Psoas muscle (tissue), 8 donors: ENCODE measurements around the gene PRSS57. TPM values are rescaled to one million over a fixed set of nuclear protein-coding genes. Genes with fewer than 3 reads are reported as not detected.
A peak's percentile ranks its signal among the peaks of the same experiment; 100 is the strongest.

Experiments used
- ATAC-seq, 4 donors: fragments of 200-7000 bp; cut with Tn5 transposase; one replicate each; pipeline ENCODE4 v1.9.1; 2020; ENCODE audit warnings: moderate library complexity in 3 of 4, mild to moderate bottlenecking in 2 of 4
- DNase-seq, 2 donors: peaks; one replicate each; pipeline ENCODE4 v3.0.0-alpha.2; 2020
- H3K27ac ChIP-seq: fragments of 200-600 bp; one replicate; pipeline ENCODE4 v1.8.0; 2022
- H3K27me3 ChIP-seq, 3 donors: fragments of 200-600 bp in 1 of 3; one replicate each; pipeline versions ENCODE4 v1.6.1 to v1.8.0; 2013 to 2022; ENCODE audit warnings: low read length in 2 of 3, mild to moderate bottlenecking in 2 of 3, moderate library complexity in 1 of 3; ENCODE audit not compliant: insufficient read depth in 3 of 3
- H3K36me3 ChIP-seq, 2 donors: fragments of 200-600 bp in 1 of 2; one replicate each; pipeline versions ENCODE4 v1.6.1 to v1.8.0; 2013 to 2022; ENCODE audit warnings: low read depth in 1 of 2, mild to moderate bottlenecking in 1 of 2, moderate library complexity in 1 of 2; ENCODE audit not compliant: insufficient read depth in 1 of 2
- H3K4me1 ChIP-seq: fragments of 200-600 bp; one replicate; pipeline ENCODE4 v1.8.0; 2022
- H3K4me3 ChIP-seq: fragments of 200-600 bp; one replicate; pipeline ENCODE4 v1.8.0; 2022; ENCODE audit warnings: mild to moderate bottlenecking
- H3K9me3 ChIP-seq: fragments of 200-600 bp; one replicate; pipeline ENCODE4 v1.8.0; 2022
- CTCF ChIP-seq: fragments of 200-600 bp; IDR thresholded peaks from one replicate; pipeline ENCODE4 v1.8.0; 2022; ENCODE audit warnings: antibody characterized with exemption
- WGBS, 3 donors: extraction: QIAGEN DNeasy Blood & Tissue Kit; methylation state at CpG; one replicate each; pipeline versions ENCODE4 v1.1.6 to v1.1.7; 2013; 5-methylcytosine and 5-hydroxymethylcytosine counted together
- intact Hi-C, 2 donors: fragments of 100-400 bp; cut with DNase I; formaldehyde crosslinking; loops; one replicate each; pipeline versions ENCODE4 v1.11.0 to v1.14.2; 2022
- polyA plus RNA-seq, 3 donors: library from polyadenylated mRNA; stranded (reverse); fragments of 200-250 nt; gene quantifications; one replicate each; pipeline ENCODE4 v1.2.3, GENCODE V29; 2013
- total RNA-seq, 4 donors: library from RNA; stranded (reverse); fragmentation: NEBNext Ultra II Directional in 2 of 4; extraction: Animal tissue kit (Norgen Biotek cat#: 25700) in 2 of 4; gene quantifications; one replicate each; pipeline versions ENCODE4 v1.2.1 to v1.2.4, GENCODE V29; 2021 to 2023
- donor health status: healthy with polysubstance abuse.
- donor health status: DM: no; HTN: no; CAD: no; lungs with moderate emphysema.
- donor health status: Bipolar disorder and iron deficiency.
- donor health status: healthy.
- donor health status: DM: yes; HTN: yes; CAD: no.
- donor health status: DM: no; HTN: no; CAD: no.
- donor health status: DM: no; HTN: no; CAD: no.
- donor health status: DM: yes; HTN: yes; CAD: no.

Gene PRSS57
- total and polyA plus RNA-seq, 7 donors = 0.05 to 0.25 TPM; not detected in 5

- ATAC-seq (no peak), DNase-seq (no peak)
- no peaks in the 10 kb centered on the region for H3K36me3 ChIP-seq
- H3K9me3 ChIP-seq = no peaks in the 10 kb centered on the region
- H3K4me3 ChIP-seq = peak overlapping the region; percentile 63
- H3K27ac ChIP-seq = no peak overlapping the region
- intact Hi-C loops = no loop called here
- no peaks in the 10 kb centered on the region for H3K27me3 ChIP-seq
- TF ChIP-seq CTCF = no peak
- WGBS, 3 donors = 50 to 60% (median 58%) methylated on average over 10 to 17 of the region's 17 CpGs
- peaks cover 15% of the 10 kb centered on the region for H3K4me1 ChIP-seq
Measured at GRCh38 chr19:638906-639252, 56.4 kb downstream of the PRSS57 start.

Other genes starting within 250 kb of the PRSS57 start
- 1 to 10 TPM; 4.5 to 9.7 (median 5.4) TPM for gene SHC2, start 234.4 kb downstream of the PRSS57 start, total RNA-seq
- gene SHC2, start 234.4 kb downstream of the PRSS57 start, polyA plus RNA-seq = 1 to 10 TPM; 2.2 to 2.8 (median 2.2) TPM
- gene MADCAM1, start 199.0 kb downstream of the PRSS57 start, total RNA-seq = under 1 TPM; 0.26 to 0.40 (median 0.35) TPM
- gene MADCAM1, start 199.0 kb downstream of the PRSS57 start, polyA plus RNA-seq = 1 to 10 TPM in 1 of 3 donors, under 1 TPM in 2; 0.08 to 1.8 (median 0.33) TPM
- 10 to 100 TPM in 2 of 4 donors, 1 to 10 TPM in 2; 8.9 to 16.3 (median 10.2) TPM for gene TPGS1, start 188.0 kb downstream of the PRSS57 start, total RNA-seq
- 10 to 100 TPM in 2 of 3 donors, 1 to 10 TPM in 1; 9.8 to 16.6 (median 12.6) TPM for gene TPGS1, start 188.0 kb downstream of the PRSS57 start, polyA plus RNA-seq
- gene CDC34, start 163.7 kb downstream of the PRSS57 start, total RNA-seq = 100 to 1,000 TPM in 1 of 4 donors, 10 to 100 TPM in 3; 72.6 to 107 (median 83.0) TPM
- gene CDC34, start 163.7 kb downstream of the PRSS57 start, polyA plus RNA-seq = 100 to 1,000 TPM; 113 to 160 (median 123) TPM
- gene GZMM, start 151.4 kb downstream of the PRSS57 start, total RNA-seq = not detected
- gene GZMM, start 151.4 kb downstream of the PRSS57 start, polyA plus RNA-seq = under 1 TPM; 0.11 to 0.23 (median 0.14) TPM
- 100 to 1,000 TPM; 172 to 381 (median 300) TPM for gene BSG, start 122.9 kb downstream of the PRSS57 start, total RNA-seq
- gene BSG, start 122.9 kb downstream of the PRSS57 start, polyA plus RNA-seq = 100 to 1,000 TPM; 202 to 308 (median 299) TPM
- gene HCN2, start 105.6 kb downstream of the PRSS57 start, total RNA-seq = under 1 TPM in 2 of 4 donors, not detected in 2; 0.08 to 0.13 TPM
- under 1 TPM in 2 of 3 donors, not detected in 1; 0.04 to 0.05 TPM for gene HCN2, start 105.6 kb downstream of the PRSS57 start, polyA plus RNA-seq
- 10 to 100 TPM; 66.1 to 99.8 (median 81.4) TPM for gene POLRMT, start 61.9 kb downstream of the PRSS57 start, total RNA-seq
- gene POLRMT, start 61.9 kb downstream of the PRSS57 start, polyA plus RNA-seq = 10 to 100 TPM; 61.7 to 79.6 (median 66.5) TPM
- under 1 TPM in 2 of 4 donors, not detected in 2; 0.15 to 0.26 TPM for gene FGF22, start 55.6 kb downstream of the PRSS57 start, total RNA-seq
- gene FGF22, start 55.6 kb downstream of the PRSS57 start, polyA plus RNA-seq = under 1 TPM; 0.14 to 0.42 (median 0.16) TPM
- 10 to 100 TPM; 25.2 to 62.9 (median 50.4) TPM for gene RNF126, start 32.2 kb downstream of the PRSS57 start, total RNA-seq
- gene RNF126, start 32.2 kb downstream of the PRSS57 start, polyA plus RNA-seq = 10 to 100 TPM; 48.8 to 72.1 (median 63.3) TPM
- 10 to 100 TPM in 2 of 4 donors, 1 to 10 TPM in 2; 5.4 to 11.5 (median 8.5) TPM for gene FSTL3, start 19.1 kb downstream of the PRSS57 start, total RNA-seq
- gene FSTL3, start 19.1 kb downstream of the PRSS57 start, polyA plus RNA-seq = 10 to 100 TPM in 1 of 3 donors, 1 to 10 TPM in 2; 4.3 to 30.3 (median 6.1) TPM
- 10 to 100 TPM in 2 of 4 donors, 1 to 10 TPM in 2; 9.3 to 17.9 (median 10.9) TPM for gene PALM, start 13.5 kb upstream of the PRSS57 start, total RNA-seq
- gene PALM, start 13.5 kb upstream of the PRSS57 start, polyA plus RNA-seq = 1 to 10 TPM; 4.9 to 9.6 (median 6.8) TPM
- gene MISP, start 55.7 kb upstream of the PRSS57 start, total RNA-seq = under 1 TPM in 1 of 4 donors, not detected in 3; 0.08 TPM
- under 1 TPM in 2 of 3 donors, not detected in 1; 0.09 to 0.13 TPM for gene MISP, start 55.7 kb upstream of the PRSS57 start, polyA plus RNA-seq
- gene PTBP1, start 102.0 kb upstream of the PRSS57 start, total RNA-seq = 10 to 100 TPM; 36.5 to 69.4 (median 60.8) TPM
- 10 to 100 TPM; 24.2 to 36.3 (median 25.1) TPM for gene PTBP1, start 102.0 kb upstream of the PRSS57 start, polyA plus RNA-seq
- not detected for gene PLPPR3, start 126.5 kb upstream of the PRSS57 start, total RNA-seq
- gene PLPPR3, start 126.5 kb upstream of the PRSS57 start, polyA plus RNA-seq = not detected
- under 1 TPM in 1 of 4 donors, not detected in 3; 0.69 TPM for gene AZU1, start 132.4 kb upstream of the PRSS57 start, total RNA-seq
- gene AZU1, start 132.4 kb upstream of the PRSS57 start, polyA plus RNA-seq = not detected
- under 1 TPM in 2 of 4 donors, not detected in 2; 0.22 to 0.34 TPM for gene PRTN3, start 145.5 kb upstream of the PRSS57 start, total RNA-seq
- gene PRTN3, start 145.5 kb upstream of the PRSS57 start, polyA plus RNA-seq = under 1 TPM in 2 of 3 donors, not detected in 1; 0.04 to 0.05 TPM
- under 1 TPM in 2 of 4 donors, not detected in 2; 0.39 to 0.55 TPM for gene ELANE, start 156.9 kb upstream of the PRSS57 start, total RNA-seq
- gene ELANE, start 156.9 kb upstream of the PRSS57 start, polyA plus RNA-seq = under 1 TPM; 0.55 to 0.95 (median 0.92) TPM
- 10 to 100 TPM; 56.8 to 79.9 (median 64.2) TPM for gene CFD, start 164.2 kb upstream of the PRSS57 start, total RNA-seq
- 100 to 1,000 TPM in 2 of 3 donors, 10 to 100 TPM in 1; 87.1 to 142 (median 142) TPM for gene CFD, start 164.2 kb upstream of the PRSS57 start, polyA plus RNA-seq
- 10 to 100 TPM; 47.0 to 66.5 (median 56.7) TPM for gene MED16, start 197.7 kb upstream of the PRSS57 start, total RNA-seq
- 10 to 100 TPM; 30.7 to 55.8 (median 51.3) TPM for gene MED16, start 197.7 kb upstream of the PRSS57 start, polyA plus RNA-seq
- not detected for gene RNU6-9, start 198.0 kb upstream of the PRSS57 start, total RNA-seq
- not detected for gene RNU6-9, start 198.0 kb upstream of the PRSS57 start, polyA plus RNA-seq
- 10 to 100 TPM; 17.8 to 56.8 (median 50.6) TPM for gene R3HDM4, start 217.8 kb upstream of the PRSS57 start, total RNA-seq
- gene R3HDM4, start 217.8 kb upstream of the PRSS57 start, polyA plus RNA-seq = 10 to 100 TPM; 37.4 to 92.0 (median 60.8) TPM
- gene KISS1R, start 221.9 kb upstream of the PRSS57 start, total RNA-seq = not detected
- under 1 TPM in 1 of 3 donors, not detected in 2; 0.16 TPM for gene KISS1R, start 221.9 kb upstream of the PRSS57 start, polyA plus RNA-seq
- 1 to 10 TPM; 4.2 to 6.7 (median 4.9) TPM for gene ARID3A, start 230.6 kb upstream of the PRSS57 start, total RNA-seq
- 1 to 10 TPM; 2.3 to 4.2 (median 3.2) TPM for gene ARID3A, start 230.6 kb upstream of the PRSS57 start, polyA plus RNA-seq